Subcutaneous adipose tissue (tissue), 4 donors: ENCODE data around the gene CUBN. TPM values are rescaled to one million over a fixed set of nuclear protein-coding genes. Genes with fewer than 3 reads are reported as not detected.

Experiments used
- CTCF ChIP-seq: fragments of 450-650 bp; IDR thresholded peaks from one replicate; pipeline ENCODE4 v1.5.1; 2016; ENCODE audit warnings: low read depth, mild to moderate bottlenecking, control low read depth, antibody characterized with exemption, moderate library complexity
- total RNA-seq, 4 donors: library from RNA; depleted of rRNA; stranded (reverse); fragments of >200 nt; gene quantifications; one replicate each; pipeline ENCODE4 v1.1.0, GENCODE V29; 2016

Gene CUBN
- total RNA-seq, 4 donors from 2014 or later, result 1.9 to 6.6 (median 4.8) TPM

- TF ChIP-seq CTCF, result no peak
Measured at GRCh38 chr10:17119845-17120244, 9.8 kb downstream of the CUBN start.

GRCh38 chr10:17116193-17116592, 13.4 kb downstream of the CUBN start:
- no peak for TF ChIP-seq CTCF

GRCh38 chr10:17115683-17116082, 13.9 kb downstream of the CUBN start:
- TF ChIP-seq CTCF, result no peak

GRCh38 chr10:17113889-17114540, 15.6 kb downstream of the CUBN start:
- no peak for TF ChIP-seq CTCF

GRCh38 chr10:17113346-17113745, 16.3 kb downstream of the CUBN start:
- no peak for TF ChIP-seq CTCF

GRCh38 chr10:17112566-17112965, 17.0 kb downstream of the CUBN start:
- no peak for TF ChIP-seq CTCF

- TF ChIP-seq CTCF, result no peak
Measured at GRCh38 chr10:17109475-17110207, 20.0 kb downstream of the CUBN start.
